ENCODE results near the gene FAM217B. TPM values are rescaled to one million over a fixed set of nuclear protein-coding genes. Genes with fewer than 3 reads are reported as not detected.

FAM217B gene
- total RNA-seq, 2 experiments from 2014 or later: 17.6 to 18.7 TPM

DNA sequence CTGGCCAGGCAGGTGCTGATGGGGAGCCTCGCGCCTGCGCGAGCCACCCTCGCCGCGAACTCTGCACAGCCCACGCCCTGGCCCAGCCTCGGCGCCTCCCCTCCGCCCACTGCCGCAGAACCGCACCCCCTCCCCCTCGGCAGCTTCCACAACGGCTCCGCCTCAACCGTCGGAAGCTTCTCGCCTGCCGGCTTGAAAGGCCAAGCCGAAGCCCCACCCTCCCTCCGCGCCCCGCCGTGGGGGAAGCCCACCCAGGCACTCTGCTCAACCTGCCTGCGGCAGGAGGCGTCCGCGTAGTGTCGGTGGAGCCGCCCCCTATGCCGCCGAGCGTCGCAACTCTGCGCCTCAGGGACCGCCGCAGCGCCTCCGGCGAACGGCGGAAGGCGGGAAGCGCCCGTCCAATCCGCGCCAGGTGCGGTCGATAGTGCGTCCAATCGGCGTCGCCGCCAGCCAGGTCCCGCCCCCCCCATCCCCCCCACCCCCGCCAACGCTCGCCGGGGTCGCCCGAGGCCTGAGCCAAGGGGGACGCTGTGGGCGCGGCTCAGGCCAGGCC, 6.8 kb upstream of the FAM217B start, which contains the start of gene SYCP2:
TSS of gene SYCP2 (minus strand) at position 342 of the 553 bp plus-strand sequence. CDS start 11,224 bp downstream, outside the sequence.
- intact Hi-C loops (cut with micrococcal nuclease): no loop called here
- Mint-ChIP-seq H3K4me1 (ENCODE audit: low read depth) (peaks cover 20% of the 10 kb centered on the region), H3K27me3 (no peaks in the 10 kb centered on the region), H3K9me3 (no peaks in the 10 kb centered on the region), H3K4me3 (peak within 1 kb of the TSS; percentile 69), H3K36me3 (ENCODE audit: low read depth) (peaks cover 6% of the 10 kb centered on the region), H3K27ac (peak within 1 kb of the TSS; percentile 61)
- TF ChIP-seq, protein P1, sequence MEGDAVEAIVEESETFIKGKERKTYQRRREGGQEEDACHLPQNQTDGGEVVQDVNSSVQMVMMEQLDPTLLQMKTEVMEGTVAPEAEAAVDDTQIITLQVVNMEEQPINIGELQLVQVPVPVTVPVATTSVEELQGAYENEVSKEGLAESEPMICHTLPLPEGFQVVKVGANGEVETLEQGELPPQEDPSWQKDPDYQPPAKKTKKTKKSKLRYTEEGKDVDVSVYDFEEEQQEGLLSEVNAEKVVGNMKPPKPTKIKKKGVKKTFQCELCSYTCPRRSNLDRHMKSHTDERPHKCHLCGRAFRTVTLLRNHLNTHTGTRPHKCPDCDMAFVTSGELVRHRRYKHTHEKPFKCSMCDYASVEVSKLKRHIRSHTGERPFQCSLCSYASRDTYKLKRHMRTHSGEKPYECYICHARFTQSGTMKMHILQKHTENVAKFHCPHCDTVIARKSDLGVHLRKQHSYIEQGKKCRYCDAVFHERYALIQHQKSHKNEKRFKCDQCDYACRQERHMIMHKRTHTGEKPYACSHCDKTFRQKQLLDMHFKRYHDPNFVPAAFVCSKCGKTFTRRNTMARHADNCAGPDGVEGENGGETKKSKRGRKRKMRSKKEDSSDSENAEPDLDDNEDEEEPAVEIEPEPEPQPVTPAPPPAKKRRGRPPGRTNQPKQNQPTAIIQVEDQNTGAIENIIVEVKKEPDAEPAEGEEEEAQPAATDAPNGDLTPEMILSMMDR (IDR thresholded peaks at IDR 0.05): no peak
- DNase-seq (peak; percentile 59), ATAC-seq (peak; percentile 68)
- ChIA-PET POLR2A (interaction anchor here (0.8 kb wide), 1 partner anchor 90 kb away, joined by 4 read pairs; no protein-coding TSS in a partner anchor), CTCF (interaction anchor here (1.1 to 3.4 kb wide), 9 partner anchors 8 to 124 kb away, joined by 3 to 19 read pairs (median 9); no protein-coding TSS in a partner anchor)

DNA sequence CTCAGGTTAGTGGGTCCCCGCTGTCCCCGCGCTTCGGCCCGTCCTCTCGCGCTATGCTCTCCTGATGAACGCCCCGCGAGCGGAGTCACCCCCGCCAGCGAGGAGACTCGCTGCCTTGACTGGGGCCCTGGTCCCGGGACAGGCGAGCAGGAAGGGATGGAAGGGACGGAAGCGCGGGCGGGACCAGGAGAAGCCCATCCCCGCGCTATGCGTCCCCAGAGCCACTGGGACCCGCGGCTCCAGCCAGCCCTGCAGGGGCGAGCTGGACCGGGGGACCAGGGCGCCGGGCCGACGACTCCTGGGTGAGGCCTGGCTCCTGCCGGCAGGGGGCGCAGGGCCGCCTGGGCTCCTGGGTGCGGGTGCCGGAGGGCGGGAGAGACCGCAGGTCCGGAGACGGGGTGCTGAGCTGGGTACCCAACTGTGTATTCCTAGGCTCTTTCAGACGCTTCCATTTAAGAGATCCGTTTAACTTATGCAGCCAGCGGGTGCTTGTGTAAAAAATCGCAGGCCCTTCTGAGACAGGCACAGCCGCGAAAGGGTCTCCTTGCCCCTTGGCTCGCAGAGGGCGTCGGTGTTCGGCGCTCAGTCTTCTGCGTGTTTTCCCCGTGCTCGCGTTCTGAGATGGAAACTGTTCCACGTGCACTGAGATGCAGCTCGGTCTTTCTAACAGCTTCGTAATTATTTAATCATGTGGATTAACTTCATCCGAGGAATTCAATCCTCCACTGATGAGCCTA, 6.2 kb upstream of the FAM217B start:
- Mint-ChIP-seq H3K27me3 (no peaks in the 10 kb centered on the region), H3K9me3 (no peaks in the 10 kb centered on the region), H3K27ac (peak overlapping the region; percentile 61), H3K4me1 (ENCODE audit: low read depth) (peaks cover 26% of the 10 kb centered on the region), H3K36me3 (ENCODE audit: low read depth) (peaks cover 10% of the 10 kb centered on the region), H3K4me3 (peak overlapping the region; percentile 69)
- TF ChIP-seq, protein P1 (IDR thresholded peaks at IDR 0.05): peak; percentile 98
- intact Hi-C loops (cut with micrococcal nuclease): no loop called here
- ATAC-seq: peak; percentile 82
- ChIA-PET POLR2A (interaction anchor here (0.6 to 1.4 kb wide), 3 partner anchors 15 to 123 kb away, joined by 3 to 4 read pairs (median 3); no protein-coding TSS in a partner anchor), CTCF (interaction anchor here (0.7 to 3.4 kb wide), 18 partner anchors 8 to 362 kb away, joined by 3 to 19 read pairs (median 4); no protein-coding TSS in a partner anchor)
- peak; percentile 79 for DNase-seq

DNA sequence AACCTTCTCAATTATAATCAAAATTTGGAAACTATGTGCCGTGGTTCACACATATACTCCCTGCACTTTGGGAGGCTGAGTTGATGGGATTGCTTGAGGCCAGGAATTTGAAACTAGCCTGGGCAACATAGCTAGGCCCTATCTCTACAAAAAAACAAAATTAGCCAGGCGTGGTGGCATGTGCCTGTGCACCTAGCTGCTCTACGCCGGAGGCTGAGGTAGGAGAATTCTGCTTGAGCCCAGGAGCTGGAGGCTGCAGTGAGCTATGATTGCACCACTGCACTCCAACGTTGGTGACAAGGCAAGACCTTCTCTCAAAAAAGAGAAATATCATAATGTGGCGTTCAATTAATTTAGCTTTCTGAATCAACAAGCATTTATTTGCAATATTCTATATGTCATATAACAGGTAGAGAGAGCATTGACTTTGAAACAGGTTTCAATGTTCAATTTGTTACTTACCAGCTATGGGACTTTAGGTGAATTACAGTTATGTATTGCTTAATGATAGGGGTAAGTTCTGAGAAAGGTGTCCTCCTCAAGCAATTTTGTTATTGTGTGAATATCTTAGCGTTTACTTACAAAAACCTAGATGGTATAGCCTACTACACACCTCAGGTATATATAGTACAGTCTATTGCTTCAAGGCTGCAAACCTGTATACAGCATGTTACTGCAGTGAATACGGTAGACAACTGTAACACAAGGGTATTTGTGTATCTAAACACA, 4.6 kb upstream of the FAM217B start:
- DNase-seq: no peak
- Mint-ChIP-seq H3K27me3 (no peaks in the 10 kb centered on the region), H3K9me3 (no peaks in the 10 kb centered on the region), H3K36me3 (ENCODE audit: low read depth) (peaks cover 10% of the 10 kb centered on the region), H3K27ac (no peak overlapping the region), H3K4me1 (ENCODE audit: low read depth) (peaks cover 26% of the 10 kb centered on the region), H3K4me3 (no peak overlapping the region)
- ATAC-seq: no peak
- ChIA-PET CTCF (interaction anchor here (1.3 to 3.4 kb wide), 6 partner anchors 10 to 364 kb away, joined by 3 to 19 read pairs (median 11); no protein-coding TSS in a partner anchor), POLR2A (interaction anchor here (1.4 kb wide), 1 partner anchor 121 kb away, joined by 3 read pairs; no protein-coding TSS in a partner anchor)
- intact Hi-C loops (cut with micrococcal nuclease): no loop called here
- TF ChIP-seq, protein P1 (IDR thresholded peaks at IDR 0.05): no peak

DNA sequence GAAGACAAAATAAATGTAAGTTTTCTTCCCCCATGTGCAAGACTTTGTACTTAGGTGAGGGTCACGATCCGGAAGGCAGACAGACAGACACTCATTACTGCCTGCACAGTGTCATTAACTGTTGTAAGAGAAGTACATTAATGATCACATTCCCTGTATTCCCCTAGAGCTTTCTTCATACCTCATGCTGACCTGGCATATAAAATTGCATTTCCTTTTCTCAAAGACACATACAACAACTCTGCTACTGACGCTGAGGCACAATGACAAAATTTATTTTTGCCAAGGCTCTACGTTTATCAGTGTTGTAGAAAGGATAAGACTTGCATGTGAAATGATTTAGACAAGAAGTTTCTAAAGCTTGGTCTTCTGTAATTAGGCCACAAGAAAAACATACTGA, 3.8 kb upstream of the FAM217B start:
- DNase-seq: no peak
- POLR2A ChIA-PET: no interaction called here
- intact Hi-C loops (cut with micrococcal nuclease): no loop called here
- Mint-ChIP-seq H3K4me3 (no peak overlapping the region), H3K9me3 (no peaks in the 10 kb centered on the region), H3K27me3 (no peaks in the 10 kb centered on the region), H3K4me1 (ENCODE audit: low read depth) (peaks cover 28% of the 10 kb centered on the region), H3K36me3 (ENCODE audit: low read depth) (peaks cover 12% of the 10 kb centered on the region), H3K27ac (no peak overlapping the region)
- ATAC-seq: no peak
- CTCF ChIA-PET: interaction anchor here (2.5 kb wide), 2 partner anchors 10 to 13 kb away, joined by 10 to 12 read pairs; no protein-coding TSS in a partner anchor
- TF ChIP-seq, protein P1 (IDR thresholded peaks at IDR 0.05): no peak
